ENCODE results near the gene KPNA3.

The KPNA3 gene

GRCh38 chr13:49749848-49750247 lies 42.6 kb downstream of the KPNA3 start:
- DNase-seq (ENCODE audit: low read depth in 1 of 2, low spot score in 1 of 2), result no peak
- Histone ChIP-seq H3K4me3 (replicated peaks; ENCODE audit: insufficient read depth, low read length) (no peak overlapping the region), H3K27me3 (ENCODE audit: insufficient read depth, poor library complexity, severe bottlenecking) (no peaks in the 10 kb centered on the region), H3K27ac (replicated peaks) (no peak overlapping the region)
- TF ChIP-seq REST (IDR thresholded peaks at IDR 0.05; ENCODE audit: insufficient replicate concordance, low read depth) (no peak), SPI1 (IDR thresholded peaks at IDR 0.05; ENCODE audit: borderline replicate concordance, low read depth) (no peak), CTCF (IDR thresholded peaks at IDR 0.05; ENCODE audit: insufficient read depth, low read length) (no peak), GABPA (IDR thresholded peaks at IDR 0.05; ENCODE audit: low read depth) (no peak), POLR2AphosphoS5 (IDR thresholded peaks at IDR 0.05; ENCODE audit: low read depth) (no peak)

- Histone ChIP-seq H3K4me3 (replicated peaks; ENCODE audit: insufficient read depth, low read length) (no peak overlapping the region), H3K27ac (replicated peaks) (no peak overlapping the region), H3K27me3 (ENCODE audit: insufficient read depth, poor library complexity, severe bottlenecking) (no peaks in the 10 kb centered on the region)
- TF ChIP-seq GABPA (IDR thresholded peaks at IDR 0.05; ENCODE audit: low read depth), result no peak
- no peak for TF ChIP-seq REST (IDR thresholded peaks at IDR 0.05; ENCODE audit: insufficient replicate concordance, low read depth)
- no peak for DNase-seq (ENCODE audit: low read depth in 1 of 2, low spot score in 1 of 2)
Measured at GRCh38 chr13:49746111-49746510, 46.4 kb downstream of the KPNA3 start.

- no peak overlapping the region for H3K4me3 ChIP-seq (replicated peaks; ENCODE audit: insufficient read depth, low read length)
- H3K27ac ChIP-seq (replicated peaks), result no peak overlapping the region
- TF ChIP-seq GABPA (IDR thresholded peaks at IDR 0.05; ENCODE audit: low read depth), result no peak
- TF ChIP-seq REST (IDR thresholded peaks at IDR 0.05; ENCODE audit: insufficient replicate concordance, low read depth), result no peak
- no peak for TF ChIP-seq CTCF (IDR thresholded peaks at IDR 0.05; ENCODE audit: insufficient read depth, low read length)
- TF ChIP-seq POLR2AphosphoS5 (IDR thresholded peaks at IDR 0.05; ENCODE audit: low read depth), result no peak
- TF ChIP-seq SPI1 (IDR thresholded peaks at IDR 0.05; ENCODE audit: borderline replicate concordance, low read depth), result no peak
- no peaks in the 10 kb centered on the region for H3K27me3 ChIP-seq (ENCODE audit: insufficient read depth, poor library complexity, severe bottlenecking)
- DNase-seq (ENCODE audit: low read depth in 1 of 2, low spot score in 1 of 2), result no peak
Measured at GRCh38 chr13:49740870-49741269, 51.6 kb downstream of the KPNA3 start.
